Stimulated activated CD8-positive, alpha-beta memory T cell treated with anti-CD3 and anti-CD28 coated beads, Interleukin-4, amount 100 ng/mL, for 24 hours (primary cell): Measurements from ENCODE around the gene LRP6.
"Not testable (repeated sequence)": the region's sequence is repeated elsewhere in the genome, so short reads cannot be mapped to it uniquely, and the experiment has no call there.

Experiments used
- DNase-seq: peaks from one replicate; pipeline ENCODE4 v3.0.0-alpha.2; 2020; ENCODE audit warnings: low read depth

Gene LRP6

GRCh38 chr12:12266873-12267741 is at the start of gene LRP6:
Gene LRP6 (minus strand): TSS chr12:12267044. CDS start chr12:12266735, 309 bp downstream.
- DNase-seq: peak; percentile 60

- no peak for DNase-seq
Observed at GRCh38 chr12:12315838-12316237, 49.0 kb upstream of the LRP6 start.

- not testable (repeated sequence) for DNase-seq
Observed at GRCh38 chr12:12310695-12311094, 43.9 kb upstream of the LRP6 start.

- DNase-seq: no peak
Observed at GRCh38 chr12:12305568-12306300, 38.9 kb upstream of the LRP6 start.

GRCh38 chr12:12302976-12303375 is 36.1 kb upstream of the LRP6 start:
- no peak for DNase-seq

GRCh38 chr12:12301122-12301521 is 34.3 kb upstream of the LRP6 start:
- DNase-seq: no peak

GRCh38 chr12:12297201-12297830 is 30.5 kb upstream of the LRP6 start:
- DNase-seq: no peak

- DNase-seq: no peak
Observed at GRCh38 chr12:12294215-12295005, 27.6 kb upstream of the LRP6 start.

- no peak for DNase-seq
Observed at GRCh38 chr12:12290206-12290605, 23.4 kb upstream of the LRP6 start.

- no peak for DNase-seq
Observed at GRCh38 chr12:12286441-12286840, 19.6 kb upstream of the LRP6 start.

- no peak for DNase-seq
Observed at GRCh38 chr12:12282761-12283425, 16.0 kb upstream of the LRP6 start.

GRCh38 chr12:12282202-12282601 is 15.4 kb upstream of the LRP6 start:
- no peak for DNase-seq

GRCh38 chr12:12281134-12281533 is 14.3 kb upstream of the LRP6 start:
- DNase-seq: no peak

GRCh38 chr12:12278899-12279298 is 12.1 kb upstream of the LRP6 start:
- DNase-seq: no peak

- DNase-seq: no peak
Observed at GRCh38 chr12:12275874-12276273, 9.0 kb upstream of the LRP6 start.

- DNase-seq: no peak
Observed at GRCh38 chr12:12273291-12273957, 6.6 kb upstream of the LRP6 start.

- DNase-seq: no peak
Observed at GRCh38 chr12:12272869-12273268, 6.0 kb upstream of the LRP6 start.

- no peak for DNase-seq
Observed at GRCh38 chr12:12270226-12270625, 3.4 kb upstream of the LRP6 start.

GRCh38 chr12:12267742-12268200 is 927 bp upstream of the LRP6 start:
- DNase-seq: no peak

GRCh38 chr12:12266389-12266872 is 413 bp downstream of the LRP6 start:
- no peak for DNase-seq
